ENCODE results near the gene CDKN2C. TPM values are rescaled to one million over a fixed set of nuclear protein-coding genes. Genes with fewer than 3 reads are reported as not detected.

Gene CDKN2C
- total RNA-seq, 1 experiment from 2014 or later, result 49.2 TPM

GRCh38 chr1:50940291-50940690, 29.8 kb upstream of the CDKN2C start:
- H4K20me1 ChIP-seq (ENCODE audit: low read length), result peaks cover 18% of the 10 kb centered on the region; the same call in 1 of the 2 replicates
- H3K9me2 ChIP-seq (replicated peaks; ENCODE audit: low read length), result no peaks in the 10 kb centered on the region
- H3K9ac ChIP-seq (ENCODE audit: low read length), result no peak overlapping the region
- H3K4me1 ChIP-seq (ENCODE audit: insufficient read depth, low read length), result no peaks in the 10 kb centered on the region
- H3F3A ChIP-seq (ENCODE audit: low read length, unreplicated experiment), result no peaks in the 10 kb centered on the region
- no peak overlapping the region for H3K4me3 ChIP-seq (ENCODE audit: low read length)
- BruUV-seq (replicated peaks), result no TSS peak
- POLR2A ChIA-PET (ENCODE audit: unreplicated experiment), result interaction anchor here (0.5 kb wide), 1 partner anchor 337 kb away, joined by 9 read pairs; no protein-coding TSS in a partner anchor
- H3K27ac ChIP-seq (ENCODE audit: low read length), result no peak overlapping the region
- no peaks in the 10 kb centered on the region for H3K27me3 ChIP-seq (ENCODE audit: low read length)
- H3K4me2 ChIP-seq (ENCODE audit: low read length), result no peak overlapping the region
- intact Hi-C loops (cut with micrococcal nuclease), result no loop called here
- DNase-seq (no peak), ATAC-seq (no peak)
- TF ChIP-seq CTCF (conservative IDR thresholded peaks at IDR 0.05; ENCODE audit: low read depth, low read length) (no peak), EZH2 (IDR thresholded peaks at IDR 0.05; ENCODE audit: low read length, unreplicated experiment) (no peak), EZH2phosphoT487 (IDR thresholded peaks at IDR 0.05; ENCODE audit: borderline replicate concordance, low read length) (no peak)
- CTCF ChIA-PET, result no interaction called here
- H3K9me3 ChIP-seq (ENCODE audit: low read length), result no peaks in the 10 kb centered on the region
- H3K79me2 ChIP-seq (ENCODE audit: low read length), result peaks cover 99% of the 10 kb centered on the region
- peaks cover 6% of the 10 kb centered on the region; the same call in 1 of the 2 replicates for H3K36me3 ChIP-seq (ENCODE audit: low read depth, low read length)
- H2AFZ ChIP-seq (ENCODE audit: low read length), result no peak overlapping the region

GRCh38 chr1:50942334-50942733, 27.7 kb upstream of the CDKN2C start:
- H3K9me2 ChIP-seq (replicated peaks; ENCODE audit: low read length), result no peaks in the 10 kb centered on the region
- H4K20me1 ChIP-seq (ENCODE audit: low read length), result peaks cover 15% of the 10 kb centered on the region; the same call in 1 of the 2 replicates
- no peak overlapping the region for H3K4me3 ChIP-seq (ENCODE audit: low read length)
- no peak overlapping the region for H2AFZ ChIP-seq (ENCODE audit: low read length)
- ChIA-PET POLR2A (ENCODE audit: unreplicated experiment) (no interaction called here), CTCF (no interaction called here)
- peaks cover 8% of the 10 kb centered on the region; the same call in 1 of the 2 replicates for H3K36me3 ChIP-seq (ENCODE audit: low read depth, low read length)
- no peak overlapping the region for H3K9ac ChIP-seq (ENCODE audit: low read length)
- BruUV-seq (replicated peaks), result no TSS peak
- intact Hi-C loops (cut with micrococcal nuclease), result no loop called here
- H3K79me2 ChIP-seq (ENCODE audit: low read length), result peaks cover 99% of the 10 kb centered on the region
- no peak overlapping the region for H3K4me2 ChIP-seq (ENCODE audit: low read length)
- no peaks in the 10 kb centered on the region for H3K4me1 ChIP-seq (ENCODE audit: insufficient read depth, low read length)
- no peak overlapping the region for H3K27ac ChIP-seq (ENCODE audit: low read length)
- TF ChIP-seq EZH2phosphoT487 (IDR thresholded peaks at IDR 0.05; ENCODE audit: borderline replicate concordance, low read length), result no peak
- TF ChIP-seq EZH2 (IDR thresholded peaks at IDR 0.05; ENCODE audit: low read length, unreplicated experiment), result no peak
- TF ChIP-seq CTCF (conservative IDR thresholded peaks at IDR 0.05; ENCODE audit: low read depth, low read length), result no peak
- ATAC-seq, result no peak
- DNase-seq, result no peak
- H3K27me3 ChIP-seq (ENCODE audit: low read length), result no peaks in the 10 kb centered on the region
- no peaks in the 10 kb centered on the region for H3K9me3 ChIP-seq (ENCODE audit: low read length)
- H3F3A ChIP-seq (ENCODE audit: low read length, unreplicated experiment), result no peaks in the 10 kb centered on the region

- intact Hi-C loops (cut with micrococcal nuclease), result no loop called here
- no peak overlapping the region for H2AFZ ChIP-seq (ENCODE audit: low read length)
- ATAC-seq (no peak), DNase-seq (no peak)
- H3K9me3 ChIP-seq (ENCODE audit: low read length), result no peaks in the 10 kb centered on the region
- H3K9me2 ChIP-seq (replicated peaks; ENCODE audit: low read length), result no peaks in the 10 kb centered on the region
- no peak overlapping the region for H3K9ac ChIP-seq (ENCODE audit: low read length)
- peaks cover 88% of the 10 kb centered on the region for H3K79me2 ChIP-seq (ENCODE audit: low read length)
- ChIA-PET POLR2A (ENCODE audit: unreplicated experiment) (no interaction called here), CTCF (no interaction called here)
- H3K4me2 ChIP-seq (ENCODE audit: low read length), result no peak overlapping the region
- no peaks in the 10 kb centered on the region for H3F3A ChIP-seq (ENCODE audit: low read length, unreplicated experiment)
- peaks cover 13% of the 10 kb centered on the region for H4K20me1 ChIP-seq (ENCODE audit: low read length)
- H3K4me1 ChIP-seq (ENCODE audit: insufficient read depth, low read length), result no peaks in the 10 kb centered on the region
- no peaks in the 10 kb centered on the region for H3K27me3 ChIP-seq (ENCODE audit: low read length)
- no peak for TF ChIP-seq CTCF (conservative IDR thresholded peaks at IDR 0.05; ENCODE audit: low read depth, low read length)
- no peak for TF ChIP-seq EZH2phosphoT487 (IDR thresholded peaks at IDR 0.05; ENCODE audit: borderline replicate concordance, low read length)
- TF ChIP-seq EZH2 (IDR thresholded peaks at IDR 0.05; ENCODE audit: low read length, unreplicated experiment), result no peak
- H3K27ac ChIP-seq (ENCODE audit: low read length), result no peak overlapping the region
- BruUV-seq (replicated peaks), result no TSS peak
- H3K4me3 ChIP-seq (ENCODE audit: low read length), result no peak overlapping the region
- H3K36me3 ChIP-seq (ENCODE audit: low read depth, low read length), result peaks cover 5% of the 10 kb centered on the region; the same call in 1 of the 2 replicates
Measured at GRCh38 chr1:50949286-50949982, 20.6 kb upstream of the CDKN2C start.
